ENCODE results near the gene RABGAP1L.

DNA sequence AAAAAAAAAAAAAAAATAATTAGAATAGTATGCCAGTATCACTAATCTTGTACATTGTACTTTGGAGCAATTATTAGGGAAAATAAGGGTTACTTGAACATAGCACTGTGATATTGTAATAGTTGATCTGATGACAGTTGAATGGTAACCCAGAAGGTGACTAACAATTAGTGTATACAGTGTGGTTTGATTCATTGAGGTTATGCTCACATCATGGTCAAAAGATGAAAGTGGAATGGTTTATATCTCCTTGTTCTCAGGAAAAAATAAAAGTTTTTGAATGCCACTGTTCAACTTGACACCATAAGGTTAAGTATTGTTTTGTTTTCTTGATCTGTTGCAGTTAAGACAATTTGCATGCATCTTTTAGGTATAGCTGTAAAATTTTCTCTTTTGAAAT lies 375.5 kb downstream of the RABGAP1L start:
- TF ChIP-seq ELF1 (IDR thresholded peaks at IDR 0.05; ENCODE audit: borderline replicate concordance, low read depth) (no peak), SIN3A (IDR thresholded peaks at IDR 0.05; ENCODE audit: low read depth) (no peak), POLR2A (IDR thresholded peaks at IDR 0.05; ENCODE audit: borderline replicate concordance, extremely low read depth, insufficient read depth, insufficient read length) (no peak), POLR2AphosphoS5 (IDR thresholded peaks at IDR 0.05; ENCODE audit: low read depth, low read length) (no peak), YY1 (IDR thresholded peaks at IDR 0.05; ENCODE audit: extremely low read depth, insufficient replicate concordance, low read depth, low read length) (no peak)
- TF ChIP-seq, protein P1, sequence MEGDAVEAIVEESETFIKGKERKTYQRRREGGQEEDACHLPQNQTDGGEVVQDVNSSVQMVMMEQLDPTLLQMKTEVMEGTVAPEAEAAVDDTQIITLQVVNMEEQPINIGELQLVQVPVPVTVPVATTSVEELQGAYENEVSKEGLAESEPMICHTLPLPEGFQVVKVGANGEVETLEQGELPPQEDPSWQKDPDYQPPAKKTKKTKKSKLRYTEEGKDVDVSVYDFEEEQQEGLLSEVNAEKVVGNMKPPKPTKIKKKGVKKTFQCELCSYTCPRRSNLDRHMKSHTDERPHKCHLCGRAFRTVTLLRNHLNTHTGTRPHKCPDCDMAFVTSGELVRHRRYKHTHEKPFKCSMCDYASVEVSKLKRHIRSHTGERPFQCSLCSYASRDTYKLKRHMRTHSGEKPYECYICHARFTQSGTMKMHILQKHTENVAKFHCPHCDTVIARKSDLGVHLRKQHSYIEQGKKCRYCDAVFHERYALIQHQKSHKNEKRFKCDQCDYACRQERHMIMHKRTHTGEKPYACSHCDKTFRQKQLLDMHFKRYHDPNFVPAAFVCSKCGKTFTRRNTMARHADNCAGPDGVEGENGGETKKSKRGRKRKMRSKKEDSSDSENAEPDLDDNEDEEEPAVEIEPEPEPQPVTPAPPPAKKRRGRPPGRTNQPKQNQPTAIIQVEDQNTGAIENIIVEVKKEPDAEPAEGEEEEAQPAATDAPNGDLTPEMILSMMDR (IDR thresholded peaks at IDR 0.05 in 2 of 3, conservative IDR thresholded peaks at IDR 0.05 in 1 of 3; ENCODE audit: borderline replicate concordance in 1 of 3, insufficient read depth in 1 of 3, low read depth in 2 of 3, low read length in 2 of 3) = no peak
- TF ChIP-seq, protein P2, sequence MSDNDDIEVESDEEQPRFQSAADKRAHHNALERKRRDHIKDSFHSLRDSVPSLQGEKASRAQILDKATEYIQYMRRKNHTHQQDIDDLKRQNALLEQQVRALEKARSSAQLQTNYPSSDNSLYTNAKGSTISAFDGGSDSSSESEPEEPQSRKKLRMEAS (IDR thresholded peaks at IDR 0.05) = no peak

All from HCT116 (cell line).